H1 (cell line): ENCODE measurements around the gene TIMM9. TPM values are rescaled to one million over a fixed set of nuclear protein-coding genes. Genes with fewer than 3 reads are reported as not detected.

Experiments
- CTCF ChIA-PET: fragments of 300-600 bp; sonication (Branson Sonifier 250); formaldehyde crosslinking; loops from one replicate; lab custom pipeline; 2021; ENCODE audit not compliant: partially characterized antibody; lab: Charles Lee
- POLR2A ChIA-PET: fragments of 300-600 bp; sonication (Branson Sonifier 250); formaldehyde crosslinking; loops from one replicate; lab custom pipeline; 2021; ENCODE audit warnings: inconsistent platforms; ENCODE audit not compliant: partially characterized antibody; lab: Charles Lee
- DNase-seq, 2 experiments: peaks; one replicate each; pipeline versions ENCODE4 v3.0.0 to v3.0.0-alpha.2; 2010 to 2022; ENCODE audit warnings: low spot score in 2 of 2, low read depth in 1 of 2, mixed read lengths in 1 of 2
- FAIRE-seq: peaks from 2 replicates; lab custom pipeline; 2011; peaks lifted over from hg19 to GRCh38; lab: Jason Lieb, UNC
- H2AFZ ChIP-seq: 2 replicates; pipeline ENCODE4 v1.8.1; 2012; ENCODE audit warnings: low read length, inconsistent platforms
- H2AK5ac ChIP-seq: 2 replicates; pipeline ENCODE4 v1.6.1; 2013; ENCODE audit warnings: low read depth, low read length
- H2BK120ac ChIP-seq: replicated peaks from 2 replicates; pipeline ENCODE3; 2013; ENCODE audit warnings: low read depth, low read length, inconsistent platforms
- H2BK12ac ChIP-seq: 2 replicates; pipeline ENCODE4 v1.6.1; 2013; ENCODE audit warnings: low read depth, low read length
- H2BK15ac ChIP-seq: 2 replicates; pipeline ENCODE4 v1.6.1; 2013; ENCODE audit warnings: low read length
- H2BK20ac ChIP-seq: 2 replicates; pipeline ENCODE4 v1.6.1; 2013; ENCODE audit warnings: low read length
- H2BK5ac ChIP-seq: 2 replicates; pipeline ENCODE4 v1.6.1; 2013; ENCODE audit warnings: low read depth, low read length
- H3K14ac ChIP-seq: 2 replicates; pipeline ENCODE4 v1.6.1; 2013; ENCODE audit warnings: inconsistent platforms; ENCODE audit not compliant: insufficient read length
- H3K18ac ChIP-seq: 2 replicates; pipeline ENCODE4 v1.6.1; 2013; ENCODE audit warnings: low read length; ENCODE audit errors: extremely low read depth
- H3K23ac ChIP-seq: 2 replicates; pipeline ENCODE4 v1.6.1; 2013; ENCODE audit warnings: inconsistent platforms; ENCODE audit not compliant: insufficient read length
- H3K23me2 ChIP-seq: 2 replicates; pipeline ENCODE4 v1.6.1; 2013; ENCODE audit warnings: low read depth, low read length
- H3K27ac ChIP-seq: 2 replicates; pipeline ENCODE4 v1.6.1; 2011; ENCODE audit warnings: low read depth, low read length, inconsistent platforms
- H3K27me3 ChIP-seq, 4 experiments: replicated peaks in 1 of 4; 1 replicate in 1 of 4; 2 replicates in 3 of 4; pipeline versions ENCODE4 v1.6.1 to v1.8.1; 2011 to 2013; ENCODE audit warnings: low read length in 3 of 4, mild to moderate bottlenecking in 3 of 4, inconsistent platforms in 2 of 4, mixed read lengths in 2 of 4, moderate library complexity in 1 of 4; ENCODE audit not compliant: control insufficient read depth in 3 of 4, insufficient read depth in 3 of 4; ENCODE audit errors: extremely low read depth in 1 of 4
- H3K36me3 ChIP-seq, 4 experiments: 2 replicates each; pipeline versions ENCODE4 v1.6.1 to v1.8.1; 2011 to 2013; ENCODE audit warnings: mild to moderate bottlenecking in 4 of 4, low read length in 3 of 4, moderate library complexity in 2 of 4, control low read depth in 1 of 4, inconsistent platforms in 1 of 4; ENCODE audit not compliant: insufficient read depth in 4 of 4, control insufficient read depth in 2 of 4
- H3K4ac ChIP-seq: replicated peaks from 2 replicates; pipeline ENCODE3; 2013; ENCODE audit warnings: low read length, low read depth, mixed read lengths, inconsistent platforms; ENCODE audit not compliant: insufficient read length
- H3K4me1 ChIP-seq, 4 experiments: replicated peaks in 1 of 4; 1 replicate in 1 of 4; 2 replicates in 3 of 4; pipeline versions ENCODE4 v1.6.1 to v1.8.1; 2011 to 2013; ENCODE audit warnings: low read length in 3 of 4, inconsistent platforms in 2 of 4, mixed read lengths in 1 of 4; ENCODE audit not compliant: insufficient read depth in 4 of 4, control insufficient read depth in 3 of 4
- H3K4me2 ChIP-seq, 2 experiments: 2 replicates each; pipeline versions ENCODE4 v1.6.1 to v1.8.1; 2011 to 2013; ENCODE audit warnings: low read depth in 2 of 2, low read length in 2 of 2, control low read depth in 1 of 2, inconsistent platforms in 1 of 2, mild to moderate bottlenecking in 1 of 2; ENCODE audit not compliant: insufficient read depth in 1 of 2
- H3K4me3 ChIP-seq, 4 experiments: fragments of 200-600, 300-600 bp in 1 of 4; sonication (generic), shearing (Covaris generic), sonication (Bioruptor Twin) in 1 of 4; 2 replicates each; pipeline versions ENCODE4 v1.5.1 to v1.8.1; 2011 to 2016; ENCODE audit warnings: low read length in 4 of 4, low read depth in 3 of 4, control low read depth in 2 of 4, inconsistent platforms in 2 of 4, mild to moderate bottlenecking in 2 of 4, mixed read lengths in 1 of 4, moderate library complexity in 1 of 4; ENCODE audit not compliant: insufficient read depth in 2 of 4; ENCODE audit errors: extremely low read depth in 1 of 4
- H3K56ac ChIP-seq: replicated peaks from 2 replicates; pipeline ENCODE3; 2013; ENCODE audit warnings: low read depth, mild to moderate bottlenecking, mixed read lengths, low read length, inconsistent platforms; ENCODE audit not compliant: insufficient read length
- H3K79me1 ChIP-seq: 2 replicates; pipeline ENCODE4 v1.6.1; 2013; ENCODE audit warnings: low read depth, low read length, control low read depth
- H3K79me2 ChIP-seq, 2 experiments: 2 replicates each; pipeline versions ENCODE4 v1.6.1 to v1.8.1; 2012 to 2013; ENCODE audit warnings: low read length in 2 of 2, mild to moderate bottlenecking in 2 of 2, inconsistent platforms in 1 of 2; ENCODE audit not compliant: insufficient read depth in 2 of 2, control insufficient read depth in 1 of 2
- H3K9ac ChIP-seq, 4 experiments: replicated peaks in 1 of 4; 1 replicate in 1 of 4; 2 replicates in 3 of 4; pipeline versions ENCODE4 v1.6.1 to v1.8.1; 2011 to 2013; ENCODE audit warnings: low read depth in 3 of 4, low read length in 3 of 4, control low read depth in 2 of 4, mild to moderate bottlenecking in 2 of 4, moderate library complexity in 2 of 4, inconsistent platforms in 1 of 4; ENCODE audit errors: extremely low read depth in 1 of 4
- H3K9me3 ChIP-seq, 2 experiments: 2 replicates each; pipeline versions ENCODE4 v1.6.1 to v1.8.1; 2012 to 2013; ENCODE audit warnings: mild to moderate bottlenecking in 2 of 2, moderate library complexity in 2 of 2, control low read depth in 1 of 2, inconsistent platforms in 1 of 2, low read depth in 1 of 2, low read length in 1 of 2, mixed read lengths in 1 of 2; ENCODE audit not compliant: insufficient read depth in 2 of 2
- H4K20me1 ChIP-seq, 2 experiments: replicated peaks in 1 of 2; 2 replicates each; pipeline versions ENCODE3 to v1.8.1; 2011 to 2013; ENCODE audit warnings: inconsistent platforms in 2 of 2, low read length in 2 of 2, mild to moderate bottlenecking in 1 of 2; ENCODE audit not compliant: insufficient read depth in 2 of 2, control insufficient read depth in 1 of 2
- H4K5ac ChIP-seq: 2 replicates; pipeline ENCODE4 v1.6.1; 2013; ENCODE audit warnings: low read length, low read depth, mixed read lengths, inconsistent platforms; ENCODE audit not compliant: insufficient read length
- H4K8ac ChIP-seq: 2 replicates; pipeline ENCODE4 v1.8.0; 2013; ENCODE audit warnings: mild to moderate bottlenecking, moderate library complexity, low read length, inconsistent platforms; ENCODE audit not compliant: insufficient read depth; ENCODE audit errors: extremely low read depth
- H4K91ac ChIP-seq: replicated peaks from 2 replicates; pipeline ENCODE3; 2013; ENCODE audit warnings: low read length, mixed read lengths, inconsistent platforms; ENCODE audit not compliant: insufficient read length
- ATF2 ChIP-seq: IDR thresholded peaks from 2 replicates; pipeline ENCODE4 v1.6.1; 2012; ENCODE audit warnings: low read length, inconsistent platforms
- CBX8 ChIP-seq: fragments of 300-800, 300-1000 bp; sonication (generic); IDR thresholded peaks from 2 replicates; pipeline ENCODE4 v1.7.1; 2016; ENCODE audit warnings: low read depth, low read length, borderline replicate concordance
- GABPA ChIP-seq: IDR thresholded peaks from 2 replicates; pipeline ENCODE4 v1.6.1; 2011; ENCODE audit warnings: mild to moderate bottlenecking, low read length, moderate library complexity, borderline replicate concordance; ENCODE audit not compliant: insufficient read depth
- MAX ChIP-seq: IDR thresholded peaks from 2 replicates; pipeline ENCODE4 v1.6.1; 2012; ENCODE audit warnings: inconsistent platforms
- NRF1 ChIP-seq: IDR thresholded peaks from 2 replicates; pipeline ENCODE4 v1.6.1; 2011; ENCODE audit warnings: mild to moderate bottlenecking, low read depth, low read length, improper control_type of control experiment
- RNF2 ChIP-seq: fragments of 200-900, 300-1000 bp; sonication (generic); IDR thresholded peaks from 2 replicates; pipeline ENCODE4 v1.7.1; 2016; ENCODE audit warnings: borderline replicate concordance, low read depth, mild to moderate bottlenecking, antibody characterized with exemption, low read length; ENCODE audit not compliant: poor library complexity, severe bottlenecking; ENCODE audit errors: missing control alignments
- SP1 ChIP-seq: IDR thresholded peaks from 2 replicates; pipeline ENCODE4 v1.6.1; 2011; ENCODE audit warnings: low read depth, low read length
- TCF12 ChIP-seq: IDR thresholded peaks from 2 replicates; pipeline ENCODE4 v1.6.1; 2011; ENCODE audit warnings: low read depth, mild to moderate bottlenecking, low read length
- TEAD4 ChIP-seq: IDR thresholded peaks from 2 replicates; pipeline ENCODE4 v1.6.1; 2012; ENCODE audit warnings: low read depth, low read length, inconsistent platforms, mixed read lengths
- WGBS, 2 experiments: shearing (Covaris generic) in 1 of 2; methylation state at CpG; one replicate each; pipeline versions ENCODE4 v1.1.6 to v1.1.7; 2013 to 2015; ENCODE audit warnings: low lambda C conversion rate in 2 of 2, mixed read lengths in 2 of 2, inconsistent platforms in 1 of 2, low coverage in 1 of 2, missing lambda C conversion rate in 1 of 2; ENCODE audit not compliant: insufficient replicate concordance in 2 of 2, insufficient coverage in 1 of 2, insufficient read length in 1 of 2; ENCODE audit errors: extremely low coverage in 1 of 2, missing lambda C conversion rate in 1 of 2; 5-methylcytosine and 5-hydroxymethylcytosine counted together
- polyA plus RNA-seq, 7 experiments: library from polyadenylated mRNA; depleted of rRNA in 3 of 7; stranded (reverse) in 5 of 7; unstranded in 2 of 7; fragments of >200 nt in 5 of 7; fragments of 200-250 nt in 2 of 7; gene quantifications; 1 replicate in 5 of 7; 2 replicates in 1 of 7; 4 replicates in 1 of 7; pipeline versions ENCODE4 v1.2.1 to v1.2.3, GENCODE V29; 2011 to 2013; ENCODE audit warnings: missing spikeins in 2 of 7, mixed read lengths in 2 of 7
- total RNA-seq: library from RNA; stranded (reverse); fragmentation: NEBNext Ultra II Directional; extraction: Animal tissue kit (Norgen Biotek cat#: 25700); gene quantifications from 2 replicates; pipeline ENCODE4 v1.2.1, GENCODE V29; 2021

The TIMM9 gene
- total and polyA plus RNA-seq, 2 of the 8 experiments (the other 6 are each of a cell fraction or from before 2014, with no cell fraction given): 24.0 to 52.2 TPM

DNA sequence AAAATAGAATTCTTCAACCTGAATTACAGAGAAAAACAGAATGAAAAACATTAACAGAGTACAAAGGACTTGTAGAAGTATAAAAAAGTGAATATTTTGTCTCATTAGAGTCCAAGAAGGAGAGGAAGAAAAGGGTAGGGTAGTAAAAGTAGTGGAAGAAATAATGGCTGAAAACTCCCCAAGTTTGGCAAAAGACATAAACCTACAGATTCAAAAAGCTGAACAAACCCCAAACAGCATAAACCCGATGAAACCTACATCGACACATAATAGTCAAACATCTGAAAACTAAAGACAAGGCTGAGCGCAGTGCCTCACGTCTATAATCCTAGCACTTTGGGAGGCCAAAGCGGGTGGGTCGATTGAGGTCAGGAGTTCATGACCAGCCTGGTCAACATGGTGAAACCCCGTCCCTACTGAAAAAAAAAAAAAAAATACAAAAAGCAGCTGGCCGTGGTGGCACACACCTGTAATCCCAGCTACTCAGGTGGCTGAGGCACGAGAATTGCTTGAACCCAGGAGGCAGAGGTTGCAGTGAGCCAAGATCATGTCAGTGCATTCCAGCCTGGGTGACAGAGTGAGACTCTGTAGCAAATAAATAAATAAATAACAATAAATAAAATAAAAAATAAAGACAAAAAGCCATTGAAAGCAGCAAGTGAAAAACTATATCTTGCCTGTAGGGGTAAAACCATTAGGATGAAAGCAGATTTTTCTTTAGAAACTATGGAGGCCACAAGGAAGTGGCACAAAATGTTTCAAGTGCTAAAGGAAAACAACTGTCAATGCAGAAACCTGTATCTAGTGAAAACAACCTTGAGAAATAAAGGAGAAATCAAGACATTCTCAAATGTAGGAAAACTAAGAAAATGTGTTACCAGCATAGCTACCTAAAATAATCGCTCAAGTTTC lies 11.4 kb downstream of the TIMM9 start:
- FAIRE-seq: no peak
- 95% methylated on average over 10 of the region's 10 CpGs; no CpG with 5 or more reads in 1 of the 2 experiments for WGBS, 2 experiments
- TF ChIP-seq SP1 (no peak), ATF2 (no peak), RNF2 (no peak), NRF1 (no peak), CBX8 (no peak), MAX (no peak), TEAD4 (no peak), GABPA (no peak), TCF12 (no peak)

More for the DNA sequence above, 11.4 kb downstream of the TIMM9 start:
- H3K56ac ChIP-seq: no peak overlapping the region
- no peak overlapping the region for H4K8ac ChIP-seq
- H3K9ac ChIP-seq: no peak overlapping the region
- H3K79me1 ChIP-seq: no peaks in the 10 kb centered on the region
- no peak overlapping the region for H2BK12ac ChIP-seq
- H3K4me2 ChIP-seq: no peak overlapping the region
- DNase-seq: no peak
- no peak overlapping the region for H3K23ac ChIP-seq
- H3K27me3 ChIP-seq: no peaks in the 10 kb centered on the region
- no peak overlapping the region for H3K4ac ChIP-seq
- no peaks in the 10 kb centered on the region for H3K9me3 ChIP-seq
- H3K4me3 ChIP-seq: no peak overlapping the region
- no peaks in the 10 kb centered on the region for H3K23me2 ChIP-seq
- no peak overlapping the region for H2BK120ac ChIP-seq
- peaks cover 0 to 3% of the 10 kb centered on the region in 2 experiments for H4K20me1 ChIP-seq
- H2BK15ac ChIP-seq: no peak overlapping the region
- H3K18ac ChIP-seq: no peak overlapping the region
- H3K79me2 ChIP-seq: peaks cover 0 to 6% of the 10 kb centered on the region in 2 experiments; a peak in 3 of 4 replicates
- no peak overlapping the region for H3K27ac ChIP-seq
- H3K36me3 ChIP-seq: peaks cover 0 to 40% (median 16%) of the 10 kb centered on the region in 4 experiments; a peak in 3 of 8 replicates
- no peak overlapping the region for H2BK5ac ChIP-seq
- no peak overlapping the region for H4K91ac ChIP-seq
- ChIA-PET POLR2A (no interaction called here), CTCF (interaction anchor here (0.8 to 2.4 kb wide), 2 partner anchors 20 to 85 kb away, joined by 3 to 7 read pairs; partner anchors contain the start of gene TOMM20L)
- no peak overlapping the region for H2AK5ac ChIP-seq
- H2BK20ac ChIP-seq: no peak overlapping the region
- H4K5ac ChIP-seq: no peak overlapping the region
- no peak overlapping the region for H3K14ac ChIP-seq
- no peak overlapping the region for H2AFZ ChIP-seq
- peaks cover 0 to 3% (median 0%) of the 10 kb centered on the region in 4 experiments; a peak in 1 of 7 replicates for H3K4me1 ChIP-seq
